Tibial nerve (tissue), 3 donors: ENCODE data around the gene HOXB2.

Experiments used
- POLR2A ChIP-seq, 2 donors: fragments of 450-650 bp; IDR thresholded peaks; one replicate each; pipeline ENCODE4 v1.6.1; 2017; ENCODE audit warnings: antibody characterized with exemption in 2 of 2, mild to moderate bottlenecking in 2 of 2, moderate library complexity in 2 of 2
- TF ChIP-seq, protein P1 (sequence below), 5 experiments: fragments of 200-600 bp in 3 of 5; fragments of 450-650 bp in 2 of 5; sonication (generic) in 3 of 5; IDR thresholded peaks; one replicate each; pipeline ENCODE4 v1.5.1; 2016 to 2019; ENCODE audit warnings: antibody characterized with exemption in 5 of 5, mild to moderate bottlenecking in 3 of 5, moderate library complexity in 2 of 5

DNA sequence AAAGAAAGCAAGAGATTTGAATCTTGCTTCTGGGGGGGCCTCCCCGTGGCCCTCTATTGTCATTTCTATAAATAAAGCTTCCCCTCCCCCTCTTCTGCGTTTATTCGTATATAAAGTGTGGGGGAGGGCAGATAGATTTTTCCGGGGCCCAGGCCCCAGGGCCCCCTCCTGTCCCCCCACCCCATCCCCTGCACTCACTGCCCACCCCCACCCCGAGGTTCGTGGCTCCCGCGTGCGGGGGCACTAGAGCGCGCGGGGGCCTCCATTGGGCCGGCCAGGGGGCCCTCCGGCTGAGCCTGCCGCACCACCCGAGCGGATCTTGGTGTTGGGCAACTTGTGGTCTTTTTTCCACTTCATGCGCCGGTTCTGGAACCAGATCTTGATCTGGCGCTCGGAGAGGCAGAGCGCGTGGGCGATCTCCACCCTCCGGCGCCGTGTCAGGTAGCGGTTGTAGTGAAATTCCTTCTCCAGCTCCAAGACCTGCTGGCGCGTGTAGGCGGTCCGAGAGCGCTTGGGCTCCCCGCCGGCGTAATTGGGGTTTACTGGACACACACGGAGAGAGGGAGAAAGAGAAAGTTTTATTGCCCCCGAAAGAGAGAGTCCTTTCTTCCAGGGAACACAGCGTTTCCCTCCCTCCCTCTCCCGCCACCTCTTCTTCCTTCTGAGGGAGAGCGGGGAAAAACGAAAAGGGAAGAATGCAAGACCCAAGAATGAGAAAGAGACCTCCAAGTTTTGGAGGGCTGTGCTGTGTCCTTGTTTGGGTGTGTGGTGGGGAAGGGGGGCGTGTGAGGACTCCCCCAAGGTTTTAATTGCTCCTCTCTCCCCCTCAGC is 31.8 kb upstream of the HOXB2 start:
- TF ChIP-seq, protein P1, sequence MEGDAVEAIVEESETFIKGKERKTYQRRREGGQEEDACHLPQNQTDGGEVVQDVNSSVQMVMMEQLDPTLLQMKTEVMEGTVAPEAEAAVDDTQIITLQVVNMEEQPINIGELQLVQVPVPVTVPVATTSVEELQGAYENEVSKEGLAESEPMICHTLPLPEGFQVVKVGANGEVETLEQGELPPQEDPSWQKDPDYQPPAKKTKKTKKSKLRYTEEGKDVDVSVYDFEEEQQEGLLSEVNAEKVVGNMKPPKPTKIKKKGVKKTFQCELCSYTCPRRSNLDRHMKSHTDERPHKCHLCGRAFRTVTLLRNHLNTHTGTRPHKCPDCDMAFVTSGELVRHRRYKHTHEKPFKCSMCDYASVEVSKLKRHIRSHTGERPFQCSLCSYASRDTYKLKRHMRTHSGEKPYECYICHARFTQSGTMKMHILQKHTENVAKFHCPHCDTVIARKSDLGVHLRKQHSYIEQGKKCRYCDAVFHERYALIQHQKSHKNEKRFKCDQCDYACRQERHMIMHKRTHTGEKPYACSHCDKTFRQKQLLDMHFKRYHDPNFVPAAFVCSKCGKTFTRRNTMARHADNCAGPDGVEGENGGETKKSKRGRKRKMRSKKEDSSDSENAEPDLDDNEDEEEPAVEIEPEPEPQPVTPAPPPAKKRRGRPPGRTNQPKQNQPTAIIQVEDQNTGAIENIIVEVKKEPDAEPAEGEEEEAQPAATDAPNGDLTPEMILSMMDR (IDR thresholded peaks at IDR 0.05): no peak
- TF ChIP-seq POLR2A (IDR thresholded peaks at IDR 0.05): no peak
